HG03432 (cell line): ENCODE measurements around the gene DAZL.

Source experiments
- ATAC-seq: cut with Tn5 transposase; IDR thresholded peaks from one replicate; pipeline ENCODE4 v1.9.1; 2021; ENCODE audit warnings: mild to moderate bottlenecking, moderate library complexity; ENCODE audit not compliant: unreplicated experiment

Gene DAZL

DNA sequence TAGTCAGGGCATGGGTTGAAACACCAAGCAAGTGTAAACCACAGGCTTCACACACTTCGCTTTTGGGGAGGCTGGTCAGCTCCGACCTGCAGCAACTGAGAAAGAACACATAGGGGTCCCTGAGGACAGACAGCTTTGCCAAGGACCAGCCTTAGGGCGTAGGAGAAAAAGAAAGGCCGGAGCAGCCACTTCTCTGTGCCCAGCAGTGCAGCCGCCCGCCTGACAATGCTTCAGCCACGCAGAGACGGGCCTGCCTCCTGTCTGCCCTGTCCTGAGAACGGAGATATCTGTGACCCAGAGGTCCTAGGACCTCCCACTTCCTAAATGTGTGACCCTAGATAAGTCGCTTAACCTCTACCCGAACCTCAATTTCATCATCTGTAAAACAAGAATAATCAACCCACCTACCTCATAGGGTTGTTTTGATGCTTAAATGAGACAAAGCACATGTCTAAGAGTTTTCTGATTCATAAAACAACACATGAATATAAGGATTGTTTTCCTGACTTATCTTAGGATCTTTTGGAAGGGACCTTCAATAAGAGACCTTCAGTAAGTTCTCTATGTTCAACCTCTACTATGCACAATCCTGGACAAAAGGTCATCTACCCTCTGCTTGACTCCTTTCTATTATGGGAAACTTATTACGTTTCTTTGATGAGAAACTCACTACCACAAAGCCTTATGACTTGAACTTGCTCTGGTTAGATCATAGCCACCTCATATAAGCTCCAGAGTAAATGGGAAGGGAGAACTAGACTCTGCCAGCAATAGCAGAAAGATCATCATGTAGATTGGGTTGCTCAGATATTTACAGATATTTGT, 58.8 kb downstream of the DAZL start:
- ATAC-seq = no peak

GRCh38 chr3:16545413-16546185, 59.6 kb downstream of the DAZL start:
- ATAC-seq = no peak

- no peak for ATAC-seq
Observed at GRCh38 chr3:16543242-16543864, 61.9 kb downstream of the DAZL start.

DNA sequence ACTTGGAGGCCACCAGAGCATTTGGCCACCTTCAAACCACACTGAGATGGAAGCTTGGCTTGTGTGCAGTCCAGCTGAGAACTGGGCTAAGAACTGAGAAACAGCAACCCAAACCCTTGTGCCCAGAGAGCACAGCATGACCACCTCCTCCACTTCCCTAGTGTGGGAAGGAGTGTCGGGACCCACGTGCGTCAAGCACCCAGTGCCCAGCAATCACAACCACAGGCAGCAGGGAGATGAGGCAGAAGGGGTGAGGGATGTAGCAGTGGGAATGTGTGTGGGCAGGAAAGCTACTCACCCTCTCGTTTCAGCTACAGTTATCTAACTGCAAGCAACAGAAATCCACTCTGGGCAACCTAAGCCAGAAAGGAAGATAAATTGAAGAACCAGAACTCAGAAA, 66.7 kb downstream of the DAZL start:
- no peak for ATAC-seq

DNA sequence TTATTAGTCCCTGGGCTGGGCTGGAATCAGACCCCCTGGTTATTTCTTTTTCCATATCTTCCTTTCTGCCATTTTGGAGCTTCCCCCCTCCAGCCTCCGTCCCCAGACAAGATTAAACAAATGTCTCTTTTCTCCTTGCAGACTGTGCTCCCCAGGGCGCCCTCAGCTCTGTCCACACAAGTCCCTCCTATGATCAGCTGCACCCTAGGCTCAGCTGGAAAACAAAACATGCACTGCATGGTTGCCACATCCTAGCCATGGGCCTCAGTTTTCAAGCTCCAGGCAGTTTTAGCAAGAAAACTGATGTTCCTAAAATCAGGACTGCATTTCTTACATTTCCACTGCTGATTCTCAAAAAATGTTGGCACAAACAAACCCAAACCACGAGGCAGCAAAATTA, 68.2 kb downstream of the DAZL start:
- ATAC-seq = no peak
